ENCODE data around the gene SCNN1A. TPM values are rescaled to one million over a fixed set of nuclear protein-coding genes. Genes with fewer than 3 reads are reported as not detected.

Gene SCNN1A
- total RNA-seq, 1 donor from 2014 or later: 52.7 TPM

DNA sequence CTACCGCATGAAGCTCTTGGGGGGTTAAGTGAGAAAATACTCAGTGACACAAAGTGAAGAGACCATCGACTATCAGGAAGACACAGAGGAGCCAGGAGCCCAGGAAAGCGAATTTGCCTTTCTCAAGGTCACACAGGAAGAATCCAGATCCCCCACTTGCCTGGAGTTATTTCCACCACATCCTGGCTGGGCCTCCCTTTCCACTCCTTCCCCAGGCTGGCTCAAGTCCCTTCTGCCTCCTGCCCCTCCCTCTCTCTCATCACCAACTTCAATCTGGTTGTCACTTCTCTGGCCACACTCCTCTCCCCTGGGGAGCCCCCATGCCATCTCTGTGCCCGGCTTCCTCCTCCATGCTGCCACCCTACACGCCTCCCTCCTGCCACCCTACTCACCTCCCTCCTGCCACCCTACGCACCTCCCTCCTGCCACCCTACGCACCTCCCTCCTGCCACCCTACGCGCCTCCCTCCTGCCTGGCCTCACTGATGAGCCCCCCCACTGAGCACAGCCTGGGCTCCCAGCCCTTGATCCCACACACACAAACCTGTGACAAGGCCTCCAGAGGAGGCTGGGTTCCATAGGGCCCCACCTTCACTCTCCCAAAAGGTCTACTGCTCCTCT is 6.3 kb downstream of the SCNN1A start:
- DNase-seq (ENCODE audit: low spot score): no peak

DNA sequence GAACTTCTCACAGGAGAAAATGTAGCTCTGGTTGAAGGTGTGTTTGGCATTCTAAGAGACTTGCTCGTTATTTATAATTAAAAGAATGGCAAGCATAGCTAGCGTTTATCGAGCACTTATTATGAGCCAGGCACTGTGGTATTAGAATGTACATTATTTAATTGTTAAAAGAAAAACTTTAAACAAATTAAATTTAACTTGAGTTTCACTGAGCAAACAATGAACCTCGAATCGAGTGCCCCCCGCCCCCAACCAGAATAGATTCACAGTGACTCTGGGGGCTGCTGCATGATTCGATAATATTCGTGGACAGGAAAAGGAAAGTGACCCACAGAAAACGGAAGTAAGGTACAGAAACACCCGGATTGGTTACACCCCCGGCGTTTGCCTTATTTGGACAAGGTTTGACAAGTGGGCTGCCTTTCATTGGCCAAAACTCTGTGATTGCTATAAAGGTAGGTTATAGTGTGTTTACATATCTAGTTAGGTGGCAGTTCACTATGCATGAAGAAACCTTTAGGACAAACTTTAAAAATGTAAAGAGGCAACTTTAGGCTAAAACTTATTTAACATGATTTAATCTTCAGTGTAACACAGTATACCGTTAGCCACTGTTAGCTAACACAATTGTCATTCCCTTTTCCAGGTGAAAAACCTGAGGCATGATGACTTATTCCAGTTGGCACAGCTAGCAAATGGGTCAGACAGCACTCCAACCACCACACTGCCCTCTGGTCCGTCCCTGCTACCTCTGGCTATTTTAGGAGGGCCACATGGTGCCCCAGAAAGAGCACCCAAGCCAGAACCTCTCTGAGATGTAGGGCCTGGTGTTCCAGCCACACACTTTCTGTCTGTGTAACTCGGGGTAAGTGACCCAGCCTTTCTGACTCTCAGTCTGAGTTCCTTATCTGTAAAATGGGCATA is 7.1 kb downstream of the SCNN1A start:
- DNase-seq (ENCODE audit: low spot score): no peak

DNA sequence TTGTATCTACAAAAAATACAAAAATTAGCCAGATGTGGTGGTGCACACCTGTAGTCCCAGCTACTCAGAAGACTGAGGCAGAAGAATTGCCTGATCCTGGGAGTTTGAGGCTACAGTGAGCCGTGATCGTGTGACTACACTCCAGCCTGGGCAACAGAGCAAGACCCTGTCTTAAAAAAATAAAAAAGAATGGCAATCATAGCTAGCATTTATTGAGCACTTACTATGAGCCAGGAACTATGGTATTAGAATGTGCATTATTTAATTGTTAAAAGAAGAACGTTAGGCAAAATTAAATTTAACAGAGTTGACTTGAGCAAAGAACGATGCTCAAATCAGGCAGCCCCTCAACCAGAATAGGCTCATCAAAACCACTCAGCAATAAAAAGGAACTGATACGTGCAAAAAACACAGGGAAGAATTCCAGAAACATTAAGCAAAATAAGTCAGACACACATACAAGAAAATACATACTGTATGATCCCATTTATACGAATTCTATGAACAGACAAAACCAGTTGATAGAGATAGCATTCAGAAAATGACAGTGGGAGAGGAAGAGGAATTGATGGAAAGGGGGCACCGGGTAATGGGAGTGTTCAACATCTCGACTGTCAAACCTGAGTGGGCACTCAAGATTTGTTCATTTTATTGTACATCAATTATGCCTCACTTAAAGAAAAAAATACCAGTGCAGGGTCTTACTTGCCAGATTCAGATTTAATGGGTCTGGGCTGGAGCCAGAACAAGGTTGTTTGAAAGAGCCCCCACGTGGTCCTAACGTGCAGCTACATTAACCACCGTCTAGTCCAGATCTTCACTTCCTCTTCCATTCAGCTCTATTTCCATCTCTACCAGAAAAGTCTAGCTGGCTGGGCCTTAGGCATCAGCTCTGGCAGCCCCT is 8.0 kb downstream of the SCNN1A start:
- DNase-seq (ENCODE audit: low spot score): no peak

DNA sequence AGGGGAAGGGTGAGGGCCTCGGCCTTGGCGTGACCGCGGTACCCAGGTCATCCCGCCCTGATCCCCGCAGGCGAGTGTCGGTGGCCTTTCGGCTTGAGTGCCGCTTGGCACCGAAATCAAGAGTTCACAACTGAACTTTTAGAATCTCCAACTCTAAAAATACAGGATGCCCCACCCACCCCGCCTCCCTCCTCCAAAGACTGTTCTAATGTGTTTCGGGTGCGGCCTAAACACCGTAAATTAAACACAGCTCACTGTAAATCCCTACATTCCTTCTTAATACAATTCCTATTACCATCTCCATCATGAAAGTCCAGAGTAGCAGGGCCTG is 11.4 kb downstream of the SCNN1A start:
- no peak for DNase-seq (ENCODE audit: low spot score)

DNA sequence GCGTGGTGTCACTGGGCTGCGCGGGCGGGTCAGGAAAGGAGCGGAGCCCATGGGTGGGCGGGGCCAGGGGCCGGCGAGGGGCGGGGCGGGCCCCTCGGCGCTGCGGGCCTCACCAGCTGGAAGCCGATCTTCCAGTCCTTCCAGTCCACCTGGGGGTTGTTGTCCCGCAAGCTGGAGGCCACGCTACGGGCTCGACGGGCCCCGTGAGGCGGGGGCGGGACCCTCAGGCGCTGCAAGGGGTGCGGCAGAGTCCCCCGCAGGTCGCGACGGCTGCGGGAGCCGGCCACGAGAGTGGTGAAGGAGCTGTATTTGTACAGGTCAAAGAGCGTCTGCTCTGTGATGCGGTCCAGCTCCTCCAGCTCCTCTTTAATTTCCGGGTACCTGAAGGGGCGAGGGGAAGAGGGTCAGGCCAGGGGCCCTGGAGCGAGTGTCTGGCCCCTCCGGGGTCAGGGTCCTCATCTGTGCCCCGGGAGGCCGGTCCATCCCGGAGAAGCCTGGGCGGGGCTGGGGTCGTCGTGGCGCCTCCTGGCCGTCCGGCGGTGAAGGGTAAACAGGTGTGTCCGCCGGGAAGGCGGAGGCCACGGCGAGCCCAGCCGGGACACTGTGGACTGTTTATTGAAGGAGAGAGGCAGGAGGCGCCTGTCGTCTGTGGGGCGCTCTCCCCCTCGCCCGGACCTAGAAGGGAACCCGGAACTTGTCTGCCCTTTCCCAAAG is 11.9 kb downstream of the SCNN1A start:
- DNase-seq (ENCODE audit: low spot score): peak; percentile 71

DNA sequence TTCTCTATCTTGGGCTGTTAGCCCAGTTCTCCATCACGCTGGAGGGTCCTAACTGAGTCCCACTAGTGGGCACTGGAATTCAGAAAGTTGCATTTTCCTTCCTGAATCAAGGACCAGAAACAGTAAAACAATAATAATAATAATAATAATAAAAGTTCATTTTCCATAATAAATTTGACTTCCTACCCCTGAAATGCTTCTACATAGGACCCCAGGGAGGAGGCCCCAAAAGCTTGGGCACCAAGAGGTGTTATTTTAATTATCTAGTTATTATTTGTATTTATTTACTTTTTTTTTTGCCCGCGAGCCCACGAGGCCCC is 12.4 kb downstream of the SCNN1A start:
- no peak for DNase-seq (ENCODE audit: low spot score)

DNA sequence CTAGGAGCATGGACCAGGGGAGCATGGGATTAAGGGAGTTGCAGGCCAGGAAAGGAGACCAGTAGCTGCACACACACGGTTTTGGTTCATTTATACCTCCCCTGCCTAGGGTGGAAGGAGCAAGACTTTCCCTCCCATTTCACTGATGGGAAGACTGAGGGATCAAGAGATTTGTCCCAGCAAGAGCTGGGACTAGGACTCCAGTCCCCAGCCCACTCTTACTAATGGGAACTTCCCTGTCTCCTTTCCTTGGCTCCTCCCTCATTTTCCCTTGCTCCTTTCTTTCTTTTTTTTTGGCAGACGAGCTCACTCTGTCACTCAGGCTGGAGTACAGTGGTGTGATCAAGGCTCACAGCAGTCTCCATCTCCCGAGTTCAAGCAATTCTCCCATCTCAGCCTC is 13.0 kb downstream of the SCNN1A start:
- no peak for DNase-seq (ENCODE audit: low spot score)

DNA sequence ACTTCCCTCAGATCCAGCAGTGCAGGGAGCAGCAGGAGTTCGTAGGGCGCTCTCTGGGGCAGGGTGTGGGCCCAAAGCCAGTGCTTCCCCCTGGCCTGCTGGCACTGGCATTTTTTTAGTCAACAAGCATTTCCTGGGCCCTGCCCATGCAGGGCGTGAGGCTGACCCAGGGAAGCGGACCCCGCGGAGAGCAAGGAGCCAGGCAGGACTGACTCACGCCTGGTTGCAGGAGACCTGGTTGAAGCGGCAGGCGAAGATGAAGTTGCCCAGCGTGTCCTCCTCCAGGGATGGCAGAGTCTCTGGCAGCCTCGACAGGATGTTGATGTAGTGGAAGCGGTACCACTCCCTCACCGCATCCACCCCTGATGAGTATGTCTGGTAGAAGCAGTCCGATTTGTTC is 13.5 kb downstream of the SCNN1A start:
- peak; percentile 79 for DNase-seq (ENCODE audit: low spot score)

DNA sequence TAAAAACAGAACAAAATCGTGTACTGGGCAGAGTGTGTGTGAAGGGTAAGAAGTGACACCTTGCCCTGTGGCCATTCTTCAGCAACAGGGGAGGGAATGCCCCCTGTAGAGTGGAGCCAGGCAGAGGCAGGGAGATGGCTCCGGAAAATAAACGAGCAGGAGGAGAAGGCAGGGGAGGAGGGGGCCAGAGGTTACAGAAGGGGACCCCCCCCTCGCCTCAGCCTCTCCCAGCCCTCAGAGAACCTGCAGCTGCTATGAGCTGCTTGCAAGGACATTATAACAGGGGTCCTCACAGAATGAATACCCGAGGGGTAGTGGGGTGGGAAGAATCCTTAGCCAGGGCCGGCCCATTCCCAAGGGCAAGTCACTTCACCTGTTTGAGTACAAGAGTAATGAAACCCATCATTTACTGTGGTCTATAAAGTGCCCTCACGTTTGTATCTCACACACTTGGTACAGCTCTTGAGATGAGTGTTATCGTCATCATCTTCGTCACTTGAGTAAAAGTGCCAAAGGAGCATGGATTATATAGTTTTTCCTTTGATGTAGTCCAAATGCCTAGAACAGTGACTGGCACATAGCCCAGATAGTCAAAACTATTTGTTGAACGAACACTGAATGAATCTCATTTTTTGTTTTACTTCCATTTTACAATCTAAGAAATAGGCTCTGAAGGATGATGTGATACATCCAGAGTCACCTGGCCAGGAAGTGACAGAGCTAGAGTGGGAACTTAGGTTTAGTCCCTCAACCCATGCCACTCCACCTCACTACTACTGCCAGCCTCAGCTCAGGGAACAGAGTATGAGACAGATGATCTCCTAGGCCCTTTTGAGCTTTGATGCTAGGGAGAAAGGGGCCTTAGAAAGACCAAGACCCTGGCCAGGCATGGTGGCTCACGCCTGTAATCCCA is 14.5 kb downstream of the SCNN1A start:
- no peak for DNase-seq (ENCODE audit: low spot score)

DNA sequence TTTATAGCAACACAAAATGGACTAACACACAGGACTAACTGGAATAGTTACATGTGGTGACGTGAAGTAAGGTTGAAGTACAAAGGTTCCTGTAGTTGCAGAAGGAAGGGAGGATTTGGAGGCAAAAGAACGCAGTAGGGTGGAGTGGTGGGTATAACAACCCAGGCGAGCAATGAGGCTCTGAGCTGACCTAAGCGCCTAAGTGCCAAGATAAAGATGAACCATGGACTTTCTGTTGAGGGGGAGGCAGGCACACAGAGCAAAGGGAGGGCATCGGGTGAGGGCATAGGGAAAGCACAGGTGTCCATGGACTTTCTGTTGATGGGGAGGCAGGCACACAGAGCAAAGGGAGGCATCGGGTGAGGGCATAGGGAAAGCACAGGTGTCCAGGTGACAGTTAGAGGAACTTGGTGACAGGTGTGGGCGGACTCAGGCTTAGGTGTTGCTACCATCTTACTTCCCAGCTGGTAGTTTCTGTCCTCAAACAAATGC is 15.2 kb downstream of the SCNN1A start:
- DNase-seq (ENCODE audit: low spot score): no peak

DNA sequence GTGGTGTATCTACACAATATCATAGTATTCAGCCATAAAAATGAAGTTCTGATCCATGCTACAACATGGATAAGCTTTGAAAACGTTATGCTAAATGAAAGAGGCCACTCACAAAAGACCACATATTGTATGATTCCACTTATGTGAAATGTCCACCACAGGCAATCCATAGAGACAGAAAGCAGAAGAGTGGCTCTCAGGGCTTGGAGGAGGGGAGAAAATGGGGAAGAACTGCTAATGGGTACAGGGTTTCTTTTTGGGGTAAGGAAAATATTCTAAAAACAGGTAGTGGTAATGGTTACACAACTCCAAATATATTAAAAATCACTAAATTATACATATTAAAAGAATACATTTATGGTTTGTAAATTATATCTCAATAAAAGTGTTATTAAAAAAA is 16.5 kb downstream of the SCNN1A start:
- DNase-seq (ENCODE audit: low spot score): no peak

DNA sequence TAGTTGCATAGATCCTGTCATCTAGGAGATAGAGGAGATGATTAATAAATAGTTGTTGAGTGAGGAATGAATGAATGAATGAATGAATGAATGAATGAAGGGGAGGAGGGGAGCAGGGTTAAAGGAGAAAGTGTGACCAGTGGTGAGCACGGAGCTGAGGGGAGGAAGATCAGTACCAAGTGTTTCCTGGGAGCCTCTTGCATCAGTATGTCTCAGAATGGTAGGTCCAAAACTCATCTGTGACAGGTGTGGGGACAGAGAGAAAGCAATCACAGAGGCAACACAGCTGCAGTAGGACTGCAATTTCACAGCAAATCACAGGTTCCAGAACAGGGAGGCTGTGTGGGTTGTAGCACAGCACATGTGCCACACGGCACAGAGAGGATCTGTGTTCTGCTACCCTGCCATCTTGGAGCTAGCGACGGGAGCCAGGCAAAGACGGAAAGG is 19.0 kb downstream of the SCNN1A start:
- DNase-seq (ENCODE audit: low spot score): no peak

DNA sequence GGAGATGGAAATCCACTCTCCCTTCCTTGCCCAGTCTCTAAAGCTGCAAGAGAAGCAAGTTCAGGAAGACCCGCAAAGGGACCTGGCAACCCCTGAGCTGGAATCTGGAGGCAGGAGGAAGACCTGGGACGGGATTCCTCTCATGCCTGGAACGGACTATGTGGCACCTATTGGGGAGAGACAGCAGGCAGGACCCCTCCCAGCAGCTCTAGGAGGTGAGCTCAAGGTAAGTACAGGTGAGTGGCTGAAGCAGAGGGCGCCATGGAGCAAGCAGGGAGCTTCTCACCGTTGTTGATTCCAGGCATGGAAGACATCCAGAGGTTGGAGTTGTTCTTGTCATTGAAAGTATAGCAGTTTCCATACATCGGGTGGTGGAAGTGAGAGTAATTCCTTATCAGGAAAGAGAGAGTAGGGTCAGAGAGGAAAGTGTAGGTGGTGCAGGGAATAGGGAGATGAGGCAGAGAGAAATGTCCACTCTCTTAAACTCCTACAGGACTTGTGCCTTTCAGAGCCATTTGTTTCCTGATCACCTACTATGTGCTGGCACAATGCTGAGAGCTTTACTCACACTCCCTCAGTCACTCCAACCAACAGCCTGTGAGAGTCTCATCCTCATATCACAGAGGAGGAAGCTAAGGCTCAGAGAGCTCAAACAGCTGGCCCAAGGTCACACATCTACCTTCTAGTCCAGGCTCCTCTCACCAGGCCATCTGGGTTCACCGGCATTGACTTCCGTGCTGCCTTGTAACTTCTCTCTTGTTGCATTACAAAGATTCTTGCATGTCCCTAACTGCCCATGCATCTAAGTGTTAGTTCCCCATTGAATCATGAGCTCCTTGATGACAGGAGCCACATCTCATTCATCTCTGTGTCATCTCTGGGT is 19.6 kb downstream of the SCNN1A start:
- no peak for DNase-seq (ENCODE audit: low spot score)

DNA sequence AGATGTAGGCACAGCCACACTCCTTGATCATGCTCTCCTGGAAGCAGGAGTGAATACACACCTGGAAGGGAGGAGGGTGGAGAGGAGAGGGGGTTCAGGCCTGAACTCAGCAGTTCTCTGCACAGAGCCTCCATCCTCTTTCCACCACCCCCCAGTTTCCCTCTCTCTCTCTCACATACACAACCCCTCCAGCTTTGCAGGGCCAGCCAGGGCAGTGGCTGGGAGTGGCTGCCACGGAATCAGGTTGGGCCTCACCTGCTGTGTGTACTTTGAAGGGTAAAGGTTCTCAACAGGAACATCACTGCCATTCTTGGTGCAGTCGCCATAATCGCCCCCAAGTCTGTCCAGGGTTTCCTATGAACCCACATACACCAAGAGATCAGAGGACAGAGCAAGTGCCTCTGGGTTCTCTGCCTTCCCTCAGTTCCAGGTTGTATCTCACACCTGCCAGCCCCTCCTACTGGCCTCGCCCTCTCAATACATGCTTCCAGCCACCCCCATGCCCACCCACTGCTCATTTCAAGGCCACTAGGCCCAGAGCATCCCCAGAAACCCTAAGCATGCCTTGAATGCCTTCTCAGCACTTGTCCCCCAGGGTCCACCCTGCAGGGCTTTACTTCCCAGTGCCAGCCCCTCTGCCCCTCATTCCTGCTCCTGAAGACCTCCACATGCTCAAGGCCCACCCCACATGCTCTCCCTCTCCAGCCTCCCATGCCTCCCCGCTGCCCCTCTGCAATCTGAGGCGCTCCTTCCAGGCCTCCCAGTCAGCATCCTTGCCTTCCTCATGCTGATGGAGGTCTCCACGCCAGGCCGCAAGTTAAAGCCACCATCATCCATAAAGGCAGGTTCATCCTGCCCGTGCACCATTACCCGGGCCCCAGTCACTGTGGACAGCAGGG is 20.6 kb downstream of the SCNN1A start:
- no peak for DNase-seq (ENCODE audit: low spot score)

DNA sequence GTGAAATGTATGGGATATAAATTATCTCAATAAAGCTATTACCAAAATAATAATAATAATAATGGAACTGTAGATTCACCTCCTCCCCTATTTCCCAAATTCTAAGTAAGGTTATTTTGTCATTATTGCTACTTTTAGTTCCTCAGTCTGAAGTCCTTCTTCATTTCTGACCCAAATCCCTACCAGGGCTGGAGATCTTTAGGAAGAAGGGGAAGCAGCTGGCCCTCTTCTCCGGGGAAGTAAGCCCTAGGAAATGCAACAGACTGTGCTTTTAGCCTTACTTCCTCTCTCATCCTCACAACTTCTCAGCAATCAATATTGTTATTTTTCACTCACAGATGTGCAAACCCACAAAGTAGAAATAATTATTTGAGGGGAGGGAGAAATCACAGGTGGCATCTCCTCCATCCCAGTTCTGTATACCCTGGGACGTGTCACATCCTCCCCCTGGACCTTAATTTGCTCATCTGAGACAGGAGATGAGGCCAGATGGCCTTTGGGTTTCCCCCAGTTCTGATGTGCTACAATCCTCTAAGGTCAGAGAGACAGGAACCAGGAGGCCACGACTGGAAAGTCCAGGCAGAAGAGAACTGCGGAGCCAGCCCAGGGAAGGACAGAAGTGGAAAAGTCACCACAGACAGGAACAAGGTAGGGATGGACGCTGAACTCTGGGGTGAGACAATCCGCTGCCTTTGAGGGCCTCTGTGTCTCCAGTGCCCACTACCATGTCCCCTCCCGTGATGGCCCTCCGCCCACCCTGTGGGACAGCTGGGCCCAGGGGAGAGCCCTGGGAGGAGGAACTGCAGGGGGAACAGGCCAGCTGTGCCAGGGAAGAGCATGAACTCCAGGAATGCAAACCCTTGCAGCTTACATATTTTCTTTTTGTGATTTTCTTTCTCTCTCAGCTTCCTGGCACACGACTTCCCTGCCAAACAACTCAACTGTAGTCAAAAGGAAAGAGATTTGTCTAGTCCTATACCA is 22.9 kb downstream of the SCNN1A start:
- no peak for DNase-seq (ENCODE audit: low spot score)

DNA sequence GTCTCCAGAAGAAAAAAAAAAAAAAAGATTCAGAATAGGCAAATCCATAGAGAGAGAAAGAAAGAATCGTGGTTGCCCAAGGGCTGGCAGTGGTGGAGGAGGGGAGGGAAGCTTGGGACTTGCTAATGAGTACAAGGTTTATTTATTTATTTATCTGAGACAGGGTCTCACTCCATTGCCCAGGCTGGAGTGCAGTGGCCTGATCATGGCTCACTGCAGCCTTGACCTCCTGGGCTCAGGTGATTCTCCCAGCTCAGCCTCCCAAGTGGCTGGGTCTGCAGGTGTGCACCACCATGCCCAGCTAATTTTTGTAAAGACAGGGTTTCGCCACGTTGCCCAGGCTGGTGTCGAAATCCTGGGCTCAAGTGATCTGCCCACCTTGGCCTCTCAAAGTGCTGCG is 23.7 kb downstream of the SCNN1A start:
- no peak for DNase-seq (ENCODE audit: low spot score)

Data from mucosa of gallbladder (tissue), 1 donor.